GM19238 (cell line): Measurements from ENCODE around the gene BCL7A.

Experiments used
- DNase-seq: peaks from one replicate; pipeline ENCODE4 v3.0.0; 2011; ENCODE audit warnings: low spot score; ENCODE audit not compliant: insufficient read length

The BCL7A gene

GRCh38 chr12:121996945-121997612, 24.6 kb upstream of the BCL7A start:
- DNase-seq: no peak

DNA sequence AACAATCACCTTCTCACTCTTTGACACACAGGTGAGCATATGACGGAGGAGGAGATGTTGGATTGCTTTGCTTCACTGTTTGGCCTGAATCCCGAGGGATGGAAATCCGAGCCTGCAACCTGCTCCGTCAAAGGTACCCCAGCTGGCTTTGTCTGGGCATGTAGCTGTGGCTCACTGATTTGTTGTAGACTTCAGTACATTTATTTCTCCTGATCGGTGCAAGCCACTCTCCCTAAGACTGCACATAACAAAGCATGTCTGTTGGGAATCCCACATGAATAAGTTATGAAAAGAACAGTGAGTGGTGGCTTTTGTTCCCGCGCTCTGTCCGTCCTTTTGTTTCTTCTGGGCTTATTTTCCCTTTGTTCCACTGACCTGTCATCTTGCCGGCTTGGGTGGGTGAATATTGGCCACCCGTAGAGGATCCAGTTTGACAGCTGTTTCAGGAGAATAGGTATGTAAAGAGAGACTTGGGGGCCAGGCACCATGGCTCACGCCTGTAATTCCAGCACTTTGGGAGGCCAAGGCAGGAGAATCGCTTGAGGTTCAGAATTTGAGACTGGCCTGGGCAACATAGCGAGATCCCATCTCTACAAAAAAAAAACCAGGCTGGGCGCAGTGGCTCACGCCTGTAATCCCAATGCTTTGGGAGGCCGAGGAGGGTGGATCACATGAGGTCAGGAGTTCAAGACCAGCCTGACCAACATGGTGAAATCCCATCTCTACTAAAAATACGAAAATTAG, 20.0 kb upstream of the BCL7A start:
- DNase-seq: no peak

DNA sequence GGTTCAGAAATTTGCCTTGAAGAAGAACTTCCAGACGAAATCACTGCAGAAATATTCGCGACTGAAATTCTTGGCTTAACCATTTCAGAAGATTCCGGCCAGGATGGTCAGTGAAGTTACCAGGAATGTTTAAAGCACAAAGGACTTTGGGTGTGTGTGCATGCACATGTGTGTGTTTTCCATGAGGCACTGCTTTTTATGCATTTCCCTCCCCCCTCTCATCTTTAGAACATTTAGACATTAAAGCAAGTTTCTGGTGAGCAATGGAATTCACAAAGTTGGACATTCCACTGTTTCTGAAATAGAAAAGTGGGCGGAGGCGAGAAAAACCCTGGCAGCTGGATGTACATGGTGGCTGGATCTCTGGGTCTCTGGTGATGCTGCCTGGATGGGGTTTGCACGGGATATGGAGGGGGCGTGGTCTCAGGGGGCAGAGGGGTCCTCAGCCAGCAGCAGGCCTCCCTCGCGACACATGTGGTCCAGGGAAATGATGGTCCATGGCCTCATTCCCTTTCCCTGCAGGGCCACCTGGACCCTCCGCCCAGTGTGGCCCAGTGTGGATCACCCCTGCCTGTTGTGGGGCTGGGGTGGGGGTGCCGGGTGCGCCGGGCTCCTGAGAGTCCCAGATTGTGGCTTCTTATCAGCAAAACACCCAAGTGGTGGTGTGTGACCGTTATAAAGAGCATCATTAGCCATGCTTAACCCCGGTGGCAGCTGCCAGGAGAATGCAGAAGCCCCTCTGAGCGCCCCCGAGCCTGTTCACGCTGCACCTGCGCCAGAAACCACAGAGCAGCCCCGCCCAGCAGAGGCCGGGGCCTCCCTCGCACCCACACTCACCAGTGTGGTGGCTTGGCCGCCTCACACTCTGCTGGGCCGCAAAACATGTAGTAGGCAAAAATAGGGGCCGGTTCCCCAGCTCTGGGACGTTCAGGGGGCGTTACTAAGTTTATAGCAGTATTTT, 17.8 kb upstream of the BCL7A start:
- DNase-seq: no peak

- DNase-seq: no peak
These were observed 17.0 kb upstream of the BCL7A start for GRCh38 chr12:122004633-122005071.

- DNase-seq: no peak
These were observed 16.4 kb upstream of the BCL7A start for GRCh38 chr12:122005252-122005776.

- no peak for DNase-seq
These were observed 15.3 kb upstream of the BCL7A start for GRCh38 chr12:122006186-122006926.

GRCh38 chr12:122009741-122010140, 11.9 kb upstream of the BCL7A start:
- no peak for DNase-seq

DNA sequence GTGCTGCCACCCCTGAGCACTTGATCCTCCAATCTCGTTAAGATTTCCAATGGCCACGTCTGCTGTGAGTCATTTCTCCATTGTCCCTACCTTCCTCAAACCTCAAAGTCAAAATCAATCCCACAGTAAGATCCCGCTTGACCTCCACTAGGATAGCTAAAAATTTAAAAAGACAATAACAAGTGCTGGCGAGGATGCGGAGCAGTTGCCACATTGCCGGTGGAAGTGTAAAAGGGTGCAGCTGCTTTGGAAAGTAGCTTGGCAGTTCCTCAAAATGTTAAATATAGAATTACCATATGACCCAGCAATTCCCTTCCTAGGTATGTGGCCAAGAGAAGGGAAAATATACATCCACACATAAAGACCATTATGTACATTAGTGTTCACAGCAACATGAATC, 9.5 kb upstream of the BCL7A start:
- DNase-seq: no peak

GRCh38 chr12:122013136-122013535, 8.5 kb upstream of the BCL7A start:
- no peak for DNase-seq

DNA sequence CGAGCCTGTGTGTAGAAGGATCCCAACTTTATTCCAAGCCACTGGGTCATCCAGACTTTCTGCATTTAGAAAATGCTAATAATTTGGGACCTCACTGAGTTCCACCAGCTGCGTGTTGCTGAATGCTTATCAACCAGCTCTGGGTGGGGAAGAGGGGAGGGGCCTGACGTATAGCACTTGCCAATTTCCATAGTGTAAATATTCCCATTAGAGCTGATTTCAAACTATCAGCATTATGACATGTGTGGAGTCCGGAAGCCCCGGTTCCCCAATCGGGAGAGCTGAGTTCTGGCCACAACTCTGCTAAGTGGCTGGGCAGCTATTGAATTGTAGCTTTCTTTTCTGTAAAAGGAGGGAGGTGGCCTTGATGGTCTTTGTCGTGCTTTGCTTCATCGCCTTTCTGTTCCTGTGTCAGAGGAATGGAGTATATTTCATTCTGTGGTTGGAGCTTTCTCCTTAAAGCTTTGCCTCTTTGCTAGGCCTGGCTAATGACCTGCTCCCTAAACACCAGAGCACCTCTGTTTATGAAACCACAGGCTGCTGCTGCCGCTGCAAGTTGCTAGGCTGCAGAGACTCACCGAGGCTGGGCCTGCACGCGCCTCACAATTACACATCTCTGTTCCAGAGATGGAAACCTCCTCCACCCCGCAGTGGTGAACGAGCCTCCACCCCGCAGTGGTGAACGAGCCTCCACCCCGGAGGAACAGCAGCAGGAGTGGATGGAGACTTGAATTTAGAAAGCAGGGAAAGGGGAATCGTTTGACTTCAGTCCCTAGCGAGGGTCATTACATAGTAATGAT, 7.7 kb upstream of the BCL7A start:
- no peak for DNase-seq

- no peak for DNase-seq
These were observed 6.9 kb upstream of the BCL7A start for GRCh38 chr12:122014781-122015180.

- DNase-seq: no peak
These were observed 3.2 kb upstream of the BCL7A start for GRCh38 chr12:122018457-122018856.

- no peak for DNase-seq
These were observed 2.7 kb upstream of the BCL7A start for GRCh38 chr12:122018937-122019336.

- DNase-seq: no peak
These were observed 890 bp upstream of the BCL7A start for GRCh38 chr12:122020795-122021192.

DNA sequence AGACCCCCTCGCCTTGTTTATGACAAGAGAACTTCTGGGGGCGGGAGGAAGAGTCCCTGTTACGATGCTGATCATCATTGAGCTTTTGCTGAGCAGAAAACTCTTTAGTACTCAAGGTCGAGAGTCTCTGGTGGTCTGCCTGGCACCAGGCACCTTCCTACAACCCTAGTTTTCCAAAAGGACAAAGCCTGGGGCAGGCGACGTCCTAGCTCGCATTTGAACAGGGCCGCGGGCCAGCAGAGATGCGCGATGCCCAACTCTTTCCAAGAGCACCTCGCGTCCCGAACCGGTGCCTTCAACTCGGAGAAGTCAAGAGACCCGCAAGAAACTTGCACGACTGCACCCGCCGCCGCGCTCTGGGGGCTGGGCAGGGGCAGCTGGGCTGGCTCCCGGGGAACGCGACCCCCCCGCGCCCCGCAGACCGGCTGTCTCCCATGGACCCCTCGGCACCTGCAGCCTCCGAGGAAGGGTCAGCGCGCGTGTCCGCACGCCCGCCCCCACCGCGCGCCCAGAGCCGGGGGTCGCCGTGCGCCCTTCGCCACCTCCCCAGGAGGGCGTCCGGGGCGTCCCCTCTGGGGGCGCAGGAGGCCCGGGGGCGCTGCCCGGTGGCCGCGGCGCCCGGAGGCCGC, 377 bp upstream of the BCL7A start:
- no peak for DNase-seq

DNA sequence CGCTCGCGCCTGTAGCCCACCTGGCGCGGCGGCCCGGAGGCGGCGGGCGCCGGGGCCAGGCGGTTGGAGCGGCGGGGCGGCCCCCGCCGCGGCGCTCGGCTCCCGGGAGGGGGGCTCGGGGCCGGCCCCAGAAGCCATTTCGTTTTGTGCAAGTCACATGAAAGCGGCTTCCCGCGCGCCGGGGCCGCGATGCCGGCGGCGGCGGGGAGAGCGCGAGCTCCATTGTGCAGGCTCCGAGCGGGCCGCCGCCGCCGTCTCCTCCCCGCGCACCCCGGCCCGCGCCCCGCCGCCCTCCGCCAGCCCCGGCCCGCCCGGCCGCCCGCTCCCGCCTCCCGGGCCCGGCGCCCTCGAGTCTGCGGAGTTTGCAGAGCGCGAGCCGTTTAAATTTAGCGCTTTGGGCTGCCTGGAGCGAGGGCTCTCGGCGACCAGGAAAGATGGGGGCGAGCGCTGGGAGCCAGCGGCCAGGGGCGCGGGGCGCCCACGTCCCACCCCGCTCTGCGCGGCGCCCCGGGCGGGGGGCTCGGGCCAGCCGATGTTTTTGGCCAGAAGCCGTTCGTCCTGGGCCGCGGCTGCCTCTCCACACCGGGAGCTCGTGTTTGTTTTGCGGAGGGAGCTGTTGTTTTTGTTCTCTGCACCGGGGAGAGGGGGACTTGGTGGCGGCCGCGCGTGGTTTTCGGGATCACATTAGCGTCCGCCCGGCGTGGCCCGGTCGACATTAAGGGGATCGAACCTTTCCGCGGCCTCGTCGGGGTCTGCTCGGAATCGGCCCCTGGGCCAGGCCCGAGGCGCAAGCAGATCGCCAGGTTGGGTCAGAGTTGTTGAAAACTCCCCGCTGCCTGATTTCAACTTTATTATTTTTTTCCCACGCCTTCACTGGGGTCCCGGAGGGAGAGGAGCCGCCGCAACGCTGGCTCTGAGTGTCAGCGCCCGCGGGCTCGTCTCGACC, 982 bp downstream of the BCL7A start:
- DNase-seq: no peak

DNA sequence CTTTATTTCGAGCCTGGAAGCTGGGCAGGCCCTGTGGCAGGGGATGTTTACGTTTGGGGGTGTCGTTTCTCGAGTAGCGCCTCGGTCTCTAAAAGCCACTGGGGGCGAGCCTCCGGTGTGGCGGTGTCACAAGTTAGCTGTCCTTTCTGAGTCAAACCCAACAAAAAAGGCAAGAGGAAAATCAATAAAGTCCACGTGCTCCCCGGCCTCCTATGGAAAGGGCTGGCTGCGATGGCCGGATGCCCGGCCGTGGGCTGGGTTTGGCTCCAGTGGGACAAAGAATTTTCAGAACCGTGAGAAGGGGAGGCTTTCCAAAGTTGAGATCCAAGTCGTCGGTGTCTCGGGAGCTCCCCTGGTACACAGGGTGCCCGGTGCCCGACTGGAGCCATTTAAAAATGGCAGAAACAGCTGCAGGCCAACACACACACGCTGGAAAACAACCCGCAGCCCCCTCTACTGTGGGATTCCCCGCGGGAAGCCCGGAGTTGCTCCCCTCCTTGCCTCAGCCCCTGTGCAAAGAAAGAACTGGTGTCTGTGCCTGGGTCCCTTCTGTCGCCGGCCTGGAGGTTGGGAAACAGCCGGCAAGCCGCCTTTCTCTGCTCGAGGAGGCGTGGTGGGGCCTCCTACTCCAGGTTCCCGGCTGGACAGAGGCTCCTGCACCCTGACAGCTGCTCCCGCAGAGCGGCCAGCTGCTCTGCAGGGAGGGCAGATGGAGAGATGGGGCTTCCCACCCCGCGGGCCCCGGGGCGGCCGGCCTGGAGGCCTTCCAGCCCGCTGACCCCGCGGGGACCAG, 1.9 kb downstream of the BCL7A start:
- no peak for DNase-seq
